ENCODE measurements around the gene CDCA8.

- TF ChIP-seq CTCF (conservative IDR thresholded peaks at IDR 0.05) (no peak), EZH2 (IDR thresholded peaks at IDR 0.05; ENCODE audit: low read depth) (no peak)
These were observed 21.1 kb upstream of the CDCA8 start for GRCh38 chr1:37671261-37671660.

Measured in PC-9 (cell line).